Measurements from ENCODE around the gene ANGEL1. TPM values are rescaled to one million over a fixed set of nuclear protein-coding genes. Genes with fewer than 3 reads are reported as not detected.
A peak's percentile ranks its signal among the peaks of the same experiment; 100 is the strongest.

Gene ANGEL1
- total RNA-seq, 1 donor from 2014 or later, result 12.4 TPM

DNA sequence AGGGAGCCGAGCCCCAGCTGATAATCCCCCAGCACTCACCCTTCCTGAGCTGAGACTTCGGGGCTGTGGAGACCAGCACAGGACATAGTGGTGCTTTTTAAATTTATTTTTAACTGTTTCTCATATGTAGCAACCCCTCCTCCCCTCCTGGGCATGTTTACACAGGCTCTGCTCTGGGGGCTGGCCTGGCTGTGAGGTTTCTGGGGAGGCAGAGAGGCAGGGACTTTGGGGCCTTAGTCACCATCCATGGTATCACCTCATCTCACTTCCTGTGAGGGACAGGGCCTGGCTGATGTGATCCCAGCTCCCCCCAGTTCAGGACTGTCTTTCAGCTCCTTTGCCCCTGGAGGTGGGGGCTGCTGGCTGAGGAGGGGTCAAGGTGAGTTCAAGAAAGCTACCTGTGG lies 31.0 kb downstream of the ANGEL1 start:
- DNase-seq (ENCODE audit: low spot score), result peak; percentile 63
- intact Hi-C loops (cut with DNase I), result no loop called here

DNA sequence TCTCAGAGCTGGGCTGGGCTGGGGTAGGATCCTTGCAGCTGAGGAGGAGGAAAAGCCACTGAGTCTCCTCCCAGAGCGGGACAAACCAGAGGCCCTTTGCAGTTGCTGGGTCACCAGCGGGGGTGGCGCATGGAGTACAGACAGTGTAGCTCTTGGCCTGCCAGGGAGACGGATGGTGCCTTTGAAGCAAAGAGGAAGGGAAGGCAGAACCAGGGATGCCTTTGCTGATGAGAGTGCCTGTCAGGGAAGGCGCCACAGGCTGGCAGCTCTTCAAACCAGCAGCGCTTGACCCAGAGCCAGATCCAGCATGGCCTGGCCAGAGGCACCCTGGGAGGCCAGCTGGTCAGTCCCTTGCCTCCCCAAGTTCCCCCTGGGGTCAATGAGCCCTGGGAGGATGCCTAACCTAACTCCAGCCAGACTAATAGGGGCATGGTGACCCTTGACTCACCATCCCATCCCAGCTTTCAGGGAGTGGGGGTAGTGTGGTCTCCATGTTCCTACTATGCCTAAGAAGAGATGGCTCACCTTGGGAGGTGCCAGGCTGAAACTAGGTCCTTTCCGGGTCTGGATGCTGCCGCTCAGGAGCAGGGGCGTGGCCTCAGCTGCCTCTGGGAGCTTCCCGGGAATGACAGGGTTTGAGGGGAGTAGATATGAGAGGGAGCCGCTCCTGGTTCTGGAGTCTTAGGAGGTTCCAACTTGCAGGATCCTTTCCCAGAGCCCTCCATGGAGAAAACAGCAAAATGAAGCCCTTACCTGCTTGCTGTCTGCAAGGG lies 31.6 kb downstream of the ANGEL1 start:
- DNase-seq (ENCODE audit: low spot score), result peak; percentile 80
- intact Hi-C loops (cut with DNase I), result no loop called here

DNA sequence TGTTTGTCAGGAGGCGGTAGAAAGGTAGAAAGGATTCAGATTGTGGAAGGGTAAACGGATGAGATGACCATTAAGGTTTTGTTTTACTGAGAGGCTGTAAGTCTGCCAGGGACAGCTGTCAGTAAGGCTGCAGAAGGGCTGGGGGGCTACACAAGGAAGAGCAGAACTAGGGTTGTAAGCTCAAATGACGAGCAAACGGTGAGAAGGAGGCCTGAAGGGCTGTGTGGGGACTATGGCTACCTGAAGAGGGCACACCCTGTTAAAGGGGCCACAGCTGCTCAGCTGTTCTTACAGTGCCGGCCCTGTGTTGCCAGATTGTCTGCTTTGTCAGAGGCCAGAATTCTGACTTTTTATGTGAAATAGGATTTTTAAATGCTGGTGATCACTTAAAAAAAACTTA lies 32.3 kb downstream of the ANGEL1 start:
- intact Hi-C loops (cut with DNase I), result no loop called here
- peak; percentile 43 for DNase-seq (ENCODE audit: low spot score)

DNA sequence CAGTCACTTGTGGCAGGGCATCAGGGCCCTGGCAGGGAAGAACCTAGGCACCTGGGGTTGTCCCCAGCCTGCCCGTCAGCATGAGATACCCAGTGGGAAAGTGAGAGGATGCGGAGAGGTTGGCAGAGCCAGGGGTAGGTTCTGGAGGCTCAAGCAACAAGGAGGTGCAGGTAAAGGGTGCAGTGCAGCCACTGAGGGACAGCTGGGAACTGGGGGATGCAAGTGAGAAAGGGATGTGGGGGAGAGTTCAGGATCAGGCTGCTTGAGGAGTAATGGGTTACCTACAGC lies 32.7 kb downstream of the ANGEL1 start:
- peak; percentile 69 for DNase-seq (ENCODE audit: low spot score)
- intact Hi-C loops (cut with DNase I), result no loop called here

DNA sequence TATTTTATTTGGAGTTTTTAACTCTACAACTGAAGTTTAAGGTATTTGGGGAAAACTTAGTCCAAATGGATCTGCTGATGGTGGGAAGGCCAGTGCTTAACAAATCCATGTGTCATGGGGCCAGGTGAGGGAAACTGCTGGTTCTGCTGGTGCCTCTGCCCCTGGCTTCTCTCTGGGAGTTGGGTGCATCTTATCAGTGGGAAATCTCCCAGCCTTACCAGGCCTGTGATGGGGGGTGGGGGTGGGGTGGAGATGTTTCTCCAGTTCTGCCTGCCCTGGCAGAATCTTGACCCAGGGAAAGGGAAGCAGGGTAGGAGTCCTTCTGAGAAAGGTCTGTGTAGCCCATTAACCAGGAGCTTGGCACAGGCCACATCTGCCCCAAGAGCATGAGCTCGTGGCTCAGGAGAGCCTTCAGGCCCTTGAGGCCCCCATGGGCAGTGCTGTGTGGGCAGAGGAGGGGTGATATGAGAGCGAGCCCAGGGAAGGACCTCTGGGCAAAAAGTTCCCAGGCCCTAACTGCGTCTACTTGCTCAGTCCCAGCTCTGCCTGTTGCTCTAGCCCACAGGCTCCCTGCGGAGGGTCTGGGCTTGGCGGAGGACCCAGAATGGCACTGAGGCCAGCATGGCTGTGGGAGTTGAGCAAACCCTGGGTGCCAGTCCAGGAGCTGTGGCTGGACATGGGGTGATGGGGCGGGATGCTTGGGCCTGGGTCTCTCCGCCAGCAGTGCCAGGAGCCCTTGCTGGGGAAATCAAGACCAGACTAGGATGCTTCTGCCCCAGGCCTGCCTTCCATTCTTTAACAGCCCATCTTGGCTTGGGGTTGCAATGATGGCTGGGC lies 33.2 kb downstream of the ANGEL1 start:
- DNase-seq (ENCODE audit: low spot score), result peak; percentile 69
- intact Hi-C loops (cut with DNase I), result no loop called here

DNA sequence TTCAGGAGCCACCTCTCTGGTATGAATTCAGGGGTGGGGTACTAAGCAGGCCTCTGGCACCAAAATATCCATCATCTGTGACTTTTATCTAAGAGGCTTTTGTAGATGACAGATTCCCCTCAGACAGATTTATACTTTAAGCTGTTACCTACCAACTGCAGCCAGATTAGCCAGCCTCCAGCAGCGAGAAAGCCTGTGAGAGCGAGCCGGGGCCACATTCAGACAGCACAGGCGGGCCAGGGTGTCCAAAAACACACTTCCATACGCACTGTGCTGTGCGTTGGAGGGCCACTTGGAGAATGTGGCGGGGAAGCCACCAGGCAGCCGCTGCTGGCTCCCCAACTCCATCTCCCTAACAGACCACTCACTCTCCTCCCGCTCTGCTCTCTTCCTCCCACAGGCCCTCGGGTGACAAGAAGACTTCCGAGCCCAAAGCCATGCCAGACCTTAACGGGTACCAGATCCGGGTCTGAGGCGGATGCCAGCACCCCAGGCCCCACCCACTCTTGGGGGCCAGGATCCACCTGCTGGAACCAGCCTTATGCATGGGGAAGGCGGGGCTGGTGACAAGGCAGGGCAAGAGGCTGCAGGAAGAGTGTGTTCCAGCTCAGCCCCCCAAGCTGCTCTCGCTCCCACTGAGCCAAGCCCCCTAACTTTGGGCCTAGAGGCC lies 34.0 kb downstream of the ANGEL1 start:
- intact Hi-C loops (cut with DNase I), result no loop called here
- DNase-seq (ENCODE audit: low spot score), result peak; percentile 59

DNA sequence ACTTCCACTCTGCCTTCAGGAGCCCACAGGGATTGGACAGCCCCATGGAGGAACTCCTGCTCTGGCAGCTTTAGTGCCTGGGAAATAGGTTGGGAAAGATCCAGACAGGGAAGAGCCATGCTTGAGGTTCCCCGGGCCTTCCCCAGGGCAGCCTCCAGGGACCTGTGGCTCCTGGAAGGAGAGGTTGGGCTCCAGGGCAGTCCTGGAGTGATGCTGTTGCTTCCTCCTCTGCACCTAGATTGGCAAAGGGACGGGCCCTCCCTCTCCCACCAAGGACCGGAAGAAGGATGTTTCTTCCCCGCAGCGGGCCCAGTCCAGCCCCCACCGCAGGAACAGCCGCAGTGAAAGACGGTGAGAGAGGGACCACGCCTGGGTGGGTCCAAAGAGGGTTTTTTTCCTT lies 35.0 kb downstream of the ANGEL1 start:
- peak; percentile 69 for DNase-seq (ENCODE audit: low spot score)

DNA sequence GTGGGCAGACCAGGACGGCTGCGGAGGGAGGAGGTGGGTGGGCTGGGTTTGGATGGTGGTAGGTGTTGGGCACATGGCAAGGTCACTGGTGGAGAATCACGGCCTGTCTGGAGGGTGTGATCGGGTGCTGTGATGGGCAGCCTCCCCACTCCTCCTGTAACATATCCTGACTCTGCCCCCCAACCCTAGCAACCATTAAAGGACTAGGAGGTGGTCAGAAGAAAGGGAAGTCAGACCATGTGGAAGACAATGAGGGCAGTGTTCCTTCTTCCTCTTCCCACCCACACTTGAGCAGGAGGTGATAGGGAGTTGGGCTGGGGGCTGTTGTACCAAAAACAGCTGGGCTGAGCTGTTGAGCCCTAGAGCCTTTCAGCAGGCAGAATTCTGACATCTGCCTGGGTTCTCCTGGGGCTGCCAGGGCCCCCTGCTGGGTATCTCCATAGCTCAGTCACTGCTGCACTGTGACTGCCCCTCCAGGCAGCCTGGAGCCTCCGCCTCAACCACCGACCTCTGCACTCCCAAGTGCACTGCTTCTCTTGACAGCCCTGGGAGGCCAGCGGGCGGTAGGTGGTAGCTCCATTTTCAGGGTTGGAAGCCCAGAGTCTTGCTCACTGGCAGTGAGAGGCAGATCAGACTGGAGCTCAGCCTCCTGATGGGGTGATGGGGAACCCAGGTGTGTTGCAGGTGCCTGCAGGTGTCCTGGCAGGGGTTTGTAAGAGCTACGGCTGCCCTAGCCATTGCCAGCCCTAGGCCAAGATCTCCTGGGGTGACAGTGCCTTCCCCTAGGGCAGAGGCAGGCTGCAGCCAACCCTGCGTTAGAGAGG lies 36.0 kb downstream of the ANGEL1 start:
- DNase-seq (ENCODE audit: low spot score), result peak; percentile 65
- intact Hi-C loops (cut with DNase I), result no loop called here

More for the DNA sequence above, 35.0 kb downstream of the ANGEL1 start:
- intact Hi-C loops (cut with DNase I), result no loop called here

DNA sequence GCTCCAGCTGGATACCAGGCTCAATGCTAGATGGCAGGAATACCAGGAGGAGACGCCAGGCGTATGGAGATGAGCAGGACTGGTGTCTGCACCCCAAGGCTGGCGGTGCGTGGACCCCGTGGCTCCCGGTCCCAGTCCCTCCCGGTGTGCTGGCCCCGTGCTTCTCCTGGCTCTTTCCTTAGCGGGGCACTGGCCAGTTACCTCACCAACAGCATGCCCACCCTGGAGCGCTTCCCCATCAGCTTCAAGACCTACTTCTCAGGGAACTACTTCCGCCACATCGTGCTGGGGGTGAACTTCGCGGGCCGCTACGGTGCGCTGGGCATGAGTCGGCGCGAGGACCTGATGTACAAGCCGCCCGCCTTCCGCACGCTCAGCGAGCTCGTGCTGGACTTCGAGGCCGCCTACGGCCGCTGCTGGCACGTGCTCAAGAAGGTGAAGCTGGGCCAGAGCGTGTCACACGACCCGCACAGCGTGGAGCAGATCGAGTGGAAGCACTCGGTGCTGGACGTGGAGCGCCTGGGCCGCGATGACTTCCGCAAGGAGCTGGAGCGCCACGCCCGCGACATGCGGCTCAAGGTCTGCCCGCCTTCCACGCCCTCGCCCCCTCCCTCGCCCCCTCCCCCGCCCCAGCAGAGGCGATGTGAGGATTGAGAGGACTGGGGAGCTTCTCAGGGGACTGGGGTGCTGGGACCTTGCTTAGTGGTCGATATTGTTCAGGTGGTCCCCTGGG lies 36.8 kb downstream of the ANGEL1 start:
- intact Hi-C loops (cut with DNase I), result no loop called here
- DNase-seq (ENCODE audit: low spot score), result peak; percentile 73

DNA sequence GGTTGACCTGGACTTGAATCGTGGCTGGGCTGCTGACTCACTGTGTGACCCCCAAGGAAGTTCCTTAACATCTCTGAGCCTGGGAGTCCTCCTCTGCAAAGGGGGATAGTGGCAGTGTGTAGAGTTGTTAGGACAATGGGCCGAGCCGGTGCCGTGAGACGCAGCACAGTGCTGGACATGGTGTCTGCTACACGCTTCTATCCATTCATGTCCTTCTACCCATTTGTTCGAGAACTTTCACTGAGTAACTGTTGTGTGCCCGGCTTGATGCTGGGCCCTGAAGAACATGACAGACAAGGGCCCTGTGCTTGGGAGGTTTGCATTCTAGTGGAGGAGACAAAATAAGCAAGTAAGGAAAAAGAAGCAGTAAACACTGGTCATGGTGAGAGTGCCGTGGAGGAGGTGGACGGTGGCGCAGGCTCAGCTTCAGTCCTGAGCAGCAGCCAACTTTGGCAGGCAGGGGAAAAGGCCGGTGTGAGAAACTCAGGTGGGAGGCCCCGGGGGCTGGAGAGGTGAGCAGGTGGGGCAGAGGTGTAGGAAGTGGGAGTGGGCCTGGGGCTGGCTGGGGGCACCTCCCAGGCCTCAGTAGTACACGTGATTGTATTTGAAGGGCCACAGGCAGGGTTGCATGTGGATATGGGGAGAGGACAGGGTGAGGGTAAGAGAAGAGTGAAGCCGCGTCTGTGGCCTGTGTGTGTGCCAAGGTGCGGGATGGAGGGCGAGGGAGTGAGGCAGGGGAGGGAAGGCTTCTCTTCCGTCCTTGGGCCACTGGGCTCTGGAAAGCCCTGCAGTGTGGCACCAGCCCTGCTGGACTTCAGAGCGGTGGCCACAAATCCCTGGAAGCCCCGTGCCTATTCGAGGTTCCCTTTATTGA lies 37.6 kb downstream of the ANGEL1 start:
- intact Hi-C loops (cut with DNase I), result no loop called here
- peak; percentile 53 for DNase-seq (ENCODE audit: low spot score)

DNA sequence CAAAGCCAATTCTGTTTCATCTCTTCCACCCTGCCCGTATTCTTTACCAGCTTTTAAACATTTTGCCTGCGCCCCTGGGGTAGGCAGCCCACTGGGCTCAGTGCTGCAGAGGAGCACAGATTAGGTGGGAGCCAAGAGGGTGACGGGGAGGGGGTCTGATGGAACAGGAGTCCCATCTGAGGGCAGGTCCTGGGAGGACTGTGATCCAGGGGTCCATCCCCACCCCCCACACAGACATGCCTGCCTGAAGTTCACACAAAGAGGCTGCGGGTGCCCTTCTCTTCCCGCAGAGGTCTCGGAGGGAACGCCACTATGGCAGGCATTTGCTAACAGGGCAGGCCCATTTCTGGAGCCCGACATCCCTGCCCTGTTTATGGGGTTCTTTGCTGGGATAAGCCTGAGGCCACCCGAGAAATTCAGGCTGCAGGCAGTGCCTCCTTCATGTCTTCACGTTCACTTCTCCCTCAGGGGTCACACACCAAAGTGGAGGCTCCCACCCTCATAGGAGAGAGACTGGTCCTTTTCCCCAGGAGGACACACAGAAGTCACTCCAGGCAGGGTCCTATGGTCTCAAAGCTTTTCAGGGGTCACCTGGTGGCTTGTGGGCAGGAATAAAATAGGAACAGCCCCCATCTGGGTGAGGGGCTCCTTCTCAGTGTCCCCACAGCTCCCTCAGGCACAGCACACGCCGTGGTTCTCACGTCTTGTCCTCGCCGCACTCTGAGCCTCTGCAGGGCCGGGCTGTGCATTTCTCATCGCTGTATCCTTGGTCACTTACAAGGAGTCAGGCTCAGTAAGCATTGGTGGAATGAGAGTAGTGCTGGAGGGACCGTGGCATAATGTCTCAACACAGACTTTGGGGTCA lies 38.5 kb downstream of the ANGEL1 start:
- intact Hi-C loops (cut with DNase I), result no loop called here
- peak; percentile 69 for DNase-seq (ENCODE audit: low spot score)

DNA sequence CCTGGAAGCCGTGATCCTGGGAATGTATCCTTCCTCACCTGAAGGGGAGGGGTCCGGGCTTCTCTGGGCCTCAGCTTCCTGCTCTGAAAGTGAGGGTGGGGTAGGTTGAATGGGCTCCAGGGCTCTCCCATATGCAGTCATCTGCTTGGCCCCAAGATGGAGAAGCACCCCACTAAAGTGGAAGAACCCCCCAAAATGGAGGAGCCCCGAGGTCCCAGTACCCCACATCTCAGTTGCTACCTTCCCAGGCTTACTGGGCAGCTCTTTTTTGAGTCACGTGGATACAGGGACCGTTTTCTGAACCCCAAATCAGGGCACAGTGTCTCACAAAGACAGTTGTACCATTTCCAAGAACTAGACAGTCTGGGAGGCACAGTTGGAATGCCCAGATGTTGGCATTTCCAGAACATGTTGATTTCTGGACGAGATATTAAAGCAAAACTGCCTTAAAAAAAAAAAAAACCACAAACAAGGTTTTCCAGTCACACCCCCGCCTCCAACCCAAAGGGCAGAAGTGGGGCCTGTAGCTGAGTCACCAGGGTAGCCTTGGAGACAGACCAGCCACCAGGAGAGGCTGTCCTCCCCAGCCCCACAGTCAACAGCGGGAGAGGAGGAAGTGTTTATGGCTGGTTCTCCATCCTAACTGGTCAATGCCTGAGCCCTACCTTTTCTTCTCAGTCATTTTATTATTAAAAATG lies 39.3 kb downstream of the ANGEL1 start:
- DNase-seq (ENCODE audit: low spot score), result peak; percentile 84
- intact Hi-C loops (cut with DNase I), result no loop called here

DNA sequence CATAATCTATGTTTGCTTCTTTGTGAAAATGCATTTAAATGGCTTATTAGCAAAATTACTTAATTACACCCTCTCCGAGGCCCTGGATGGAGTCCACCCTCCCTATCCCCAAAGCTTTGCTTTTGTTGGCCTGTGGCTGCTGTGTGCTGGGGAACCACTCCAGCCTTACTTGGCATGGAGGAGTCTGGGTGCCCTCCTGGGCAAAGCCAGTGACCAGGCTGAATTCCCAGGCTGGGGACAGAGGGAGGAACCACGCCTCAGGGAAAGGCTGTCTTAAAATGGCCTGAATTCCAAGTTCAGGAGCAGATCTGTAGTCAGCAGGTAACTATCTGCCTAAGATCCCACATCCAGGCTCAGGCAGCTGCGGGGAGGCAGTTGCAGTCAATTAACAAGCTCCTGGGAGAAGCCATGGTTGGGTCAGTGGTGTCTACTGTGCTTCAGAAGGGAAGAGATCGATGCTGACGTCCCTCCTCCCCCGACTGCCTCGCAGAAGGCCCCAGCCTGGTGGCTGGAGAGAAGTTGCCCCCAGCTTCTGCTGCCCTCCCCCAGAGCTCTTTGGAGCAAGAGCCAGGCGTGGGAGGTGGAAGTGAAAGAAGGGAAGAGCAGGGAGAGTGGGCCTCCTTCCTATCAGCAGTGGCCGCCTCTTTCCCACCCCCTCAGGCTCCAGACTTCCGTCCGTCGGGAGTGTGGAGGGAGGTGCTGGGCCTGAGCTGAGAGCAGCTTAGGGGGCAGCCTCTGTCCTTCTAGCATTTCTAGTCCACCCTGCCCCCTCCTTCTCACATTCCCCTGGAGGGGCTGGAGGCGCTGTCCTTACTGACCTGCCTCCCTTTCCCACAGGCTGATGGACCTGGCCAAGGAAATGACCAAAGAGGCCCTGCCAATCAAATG lies 40.1 kb downstream of the ANGEL1 start:
- peak; percentile 81 for DNase-seq (ENCODE audit: low spot score)
- intact Hi-C loops (cut with DNase I), result no loop called here

DNA sequence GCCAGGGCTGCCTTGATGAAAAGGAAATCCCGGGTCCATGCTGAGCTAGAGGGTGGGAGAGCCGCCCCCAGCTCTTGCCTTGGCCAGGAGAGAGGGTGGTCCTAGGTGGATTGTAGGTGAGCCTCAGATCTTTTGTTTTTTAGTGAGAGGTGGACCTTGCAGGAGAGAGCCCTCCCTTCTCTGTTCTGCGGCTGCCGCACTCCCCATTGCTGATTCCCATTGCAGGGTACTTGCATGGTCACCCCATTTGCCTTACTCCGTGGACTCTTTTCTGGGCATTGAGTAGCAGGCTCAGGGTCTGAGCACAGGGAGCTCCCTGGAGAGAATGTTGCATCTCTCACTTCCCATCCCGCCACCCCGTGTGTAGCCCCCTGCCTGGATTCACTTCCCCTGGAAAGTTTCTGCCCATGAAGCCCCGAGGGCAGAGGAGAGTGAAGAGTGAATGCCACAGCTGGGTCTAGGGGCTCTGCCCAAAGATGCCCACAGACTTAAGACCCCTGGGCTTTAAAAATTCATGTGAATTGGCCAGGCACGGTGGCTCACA lies 41.2 kb downstream of the ANGEL1 start:
- DNase-seq (ENCODE audit: low spot score), result peak; percentile 61

More for the DNA sequence above, 41.2 kb downstream of the ANGEL1 start:
- intact Hi-C loops (cut with DNase I), result no loop called here

All from cardiac septum (tissue), 1 donor.